Measurements from ENCODE around the gene AK1. TPM values are rescaled to one million over a fixed set of nuclear protein-coding genes. Genes with fewer than 3 reads are reported as not detected.
A peak's percentile ranks its signal among the peaks of the same experiment; 100 is the strongest.
"Not testable (repeated sequence)": the region's sequence is repeated elsewhere in the genome, so short reads cannot be mapped to it uniquely, and the experiment has no call there.

AK1 gene
- total RNA-seq, 2 donors from 2014 or later: 263 to 398 TPM

- H3K4me1 ChIP-seq: peaks cover 2 to 61% of the 10 kb centered on the region in 2 donors
- TF ChIP-seq CTCF (IDR thresholded peaks at IDR 0.05): no peak
- H3K27me3 ChIP-seq: no peaks in the 10 kb centered on the region
- peaks cover 54% of the 10 kb centered on the region for H3K36me3 ChIP-seq
- no peak for DNase-seq (ENCODE audit: low spot score)
- no peak overlapping the region for H3K27ac ChIP-seq
- no peak overlapping the region for H3K4me3 ChIP-seq
- no peaks in the 10 kb centered on the region for H3K9me3 ChIP-seq
Observed at GRCh38 chr9:127870887-127871286, 6.6 kb downstream of the AK1 start.

- DNase-seq (ENCODE audit: low spot score); H3K27ac ChIP-seq; H3K4me3 ChIP-seq; H3K9me3 ChIP-seq; H3K27me3 ChIP-seq: not testable (repeated sequence)
- TF ChIP-seq CTCF (IDR thresholded peaks at IDR 0.05): peak in 1 of 2 donors; percentile 40
- Histone ChIP-seq H3K4me1 (peaks cover 2 to 54% of the 10 kb centered on the region in 2 donors), H3K36me3 (peaks cover 54% of the 10 kb centered on the region)
Observed at GRCh38 chr9:127870153-127870491, 7.4 kb downstream of the AK1 start.

- Histone ChIP-seq H3K27me3 (no peaks in the 10 kb centered on the region), H3K27ac (peak overlapping the region; percentile 49 to 88), H3K36me3 (peaks cover 54% of the 10 kb centered on the region), H3K4me3 (no peak overlapping the region), H3K4me1 (peaks cover 2 to 48% of the 10 kb centered on the region in 2 donors), H3K9me3 (no peaks in the 10 kb centered on the region)
- peak; percentile 55 to 85 for TF ChIP-seq CTCF (IDR thresholded peaks at IDR 0.05)
- DNase-seq (ENCODE audit: low spot score): peak; percentile 92
Observed at GRCh38 chr9:127869310-127870152, 7.9 kb downstream of the AK1 start.

- no peak for DNase-seq (ENCODE audit: low spot score)
- Histone ChIP-seq H3K27me3 (no peaks in the 10 kb centered on the region), H3K27ac (peak overlapping the region; percentile 61 to 88), H3K4me1 (peaks cover 2 to 40% of the 10 kb centered on the region in 2 donors), H3K9me3 (no peaks in the 10 kb centered on the region), H3K4me3 (no peak overlapping the region), H3K36me3 (peaks cover 54% of the 10 kb centered on the region)
- no peak for TF ChIP-seq CTCF (IDR thresholded peaks at IDR 0.05)
Observed at GRCh38 chr9:127868278-127868902, 9.1 kb downstream of the AK1 start.

- H3K27ac ChIP-seq: peak overlapping the region; percentile 61 to 88
- H3K4me1 ChIP-seq: peaks cover 0 to 40% of the 10 kb centered on the region in 2 donors
- H3K4me3 ChIP-seq: no peak overlapping the region
- TF ChIP-seq CTCF (IDR thresholded peaks at IDR 0.05): no peak
- peaks cover 46% of the 10 kb centered on the region for H3K36me3 ChIP-seq
- H3K27me3 ChIP-seq: no peaks in the 10 kb centered on the region
- no peak for DNase-seq (ENCODE audit: low spot score)
- H3K9me3 ChIP-seq: no peaks in the 10 kb centered on the region
Observed at GRCh38 chr9:127867356-127868277, 9.9 kb downstream of the AK1 start.
